PC-3 (cell line): ENCODE data around the gene TWF2. TPM values are rescaled to one million over a fixed set of nuclear protein-coding genes. Genes with fewer than 3 reads are reported as not detected.

Experiments used
- ATAC-seq: fragments of 200-7000 bp; cut with Tn5 transposase; 2 replicates; pipeline ENCODE4 v1.9.1; 2020; ENCODE audit warnings: mild to moderate bottlenecking, moderate library complexity
- BruUV-seq: library from RNA; stranded (reverse); fragments of 400-500 nt; replicated peaks from 2 replicates; lab custom pipeline; 2021; lab: Mats Ljungman, UMichigan
- CTCF ChIA-PET: fragments of 300-600 bp; sonication (Branson Sonifier 250); formaldehyde crosslinking; loops from one replicate; lab custom pipeline; 2022; ENCODE audit warnings: antibody characterized with exemption; lab: Charles Lee
- POLR2A ChIA-PET: fragments of 300-600 bp; sonication (Branson Sonifier 250); formaldehyde crosslinking; loops from one replicate; lab custom pipeline; 2022; ENCODE audit warnings: antibody characterized with exemption; ENCODE audit not compliant: unreplicated experiment; lab: Charles Lee
- DNase-seq: peaks from one replicate; pipeline ENCODE4 v3.0.0-alpha.2; 2015
- H2AFZ ChIP-seq: fragments of 300-600 bp; sonication (generic); 2 replicates; pipeline ENCODE4 v1.6.0; 2016; ENCODE audit warnings: antibody characterized with exemption, low read length
- H3F3A ChIP-seq: fragments of 300-600 bp; sonication (generic); one replicate; pipeline ENCODE4 v1.6.0; 2017; ENCODE audit warnings: antibody characterized with exemption, low read length, control low read depth, mild to moderate bottlenecking; ENCODE audit not compliant: unreplicated experiment
- H3K27ac ChIP-seq: fragments of 300-600 bp; sonication (generic); 2 replicates; pipeline ENCODE4 v1.5.1; 2016; ENCODE audit warnings: mild to moderate bottlenecking, low read length
- H3K27me3 ChIP-seq: fragments of 300-600 bp; sonication (generic); 2 replicates; pipeline ENCODE4 v1.6.1; 2016; ENCODE audit warnings: low read length, mixed read lengths
- H3K36me3 ChIP-seq: fragments of 300-600 bp; sonication (generic); 2 replicates; pipeline ENCODE4 v1.6.1; 2016; ENCODE audit warnings: low read depth, mixed run types, low read length, mixed read lengths
- H3K4me1 ChIP-seq: fragments of 300-600 bp; sonication (generic); 2 replicates; pipeline ENCODE4 v1.5.1; 2016; ENCODE audit warnings: low read length; ENCODE audit not compliant: insufficient read depth
- H3K4me2 ChIP-seq: fragments of 300-600 bp; sonication (generic); 2 replicates; pipeline ENCODE4 v1.6.0; 2016; ENCODE audit warnings: low read length
- H3K4me3 ChIP-seq: fragments of 300-600 bp; sonication (generic); 2 replicates; pipeline ENCODE4 v1.5.1; 2016; ENCODE audit warnings: mild to moderate bottlenecking, low read length, mixed read lengths
- H3K79me2 ChIP-seq: fragments of 300-600 bp; sonication (generic); 2 replicates; pipeline ENCODE4 v1.6.1; 2017; ENCODE audit warnings: low read length, mixed read lengths
- H3K9ac ChIP-seq: fragments of 300-600 bp; sonication (generic); 2 replicates; pipeline ENCODE4 v1.6.0; 2016; ENCODE audit warnings: mild to moderate bottlenecking, low read length
- H3K9me2 ChIP-seq: fragments of 300-600 bp; sonication (generic); replicated peaks from 2 replicates; pipeline ENCODE4 v1.6.1; 2016; ENCODE audit warnings: mixed run types, low read length, mixed read lengths
- H3K9me3 ChIP-seq: fragments of 300-600 bp; sonication (generic); 2 replicates; pipeline ENCODE4 v1.6.1; 2016; ENCODE audit warnings: low read length, mixed read lengths
- H4K20me1 ChIP-seq: fragments of 300-600 bp; sonication (generic); 2 replicates; pipeline ENCODE4 v1.6.1; 2016; ENCODE audit warnings: low read length, mixed read lengths
- CTCF ChIP-seq: fragments of 300-600 bp; sonication (generic); conservative IDR thresholded peaks from 2 replicates; pipeline ENCODE4 v1.5.1; 2017; ENCODE audit warnings: antibody characterized with exemption, low read depth, mild to moderate bottlenecking, low read length
- EZH2 ChIP-seq: fragments of 300-600 bp; sonication (generic); IDR thresholded peaks from one replicate; pipeline ENCODE4 v1.6.1; 2017; ENCODE audit warnings: antibody characterized with exemption, mild to moderate bottlenecking, low read length; ENCODE audit not compliant: unreplicated experiment
- EZH2phosphoT487 ChIP-seq: fragments of 300-600 bp; sonication (generic); IDR thresholded peaks from 2 replicates; pipeline ENCODE4 v1.6.1; 2018; ENCODE audit warnings: mild to moderate bottlenecking, antibody characterized with exemption, low read length, borderline replicate concordance
- intact Hi-C: fragments of 100-400 bp; cut with micrococcal nuclease; formaldehyde crosslinking; loops from 2 replicates; pipeline ENCODE4 v1.9.0; 2023
- total RNA-seq: library from RNA; depleted of rRNA; stranded (reverse); fragments of >200 nt; gene quantifications from 2 replicates; pipeline ENCODE4 v1.2.3, GENCODE V29; 2014

Gene TWF2
- total RNA-seq, 1 experiment from 2014 or later: 147 TPM

GRCh38 chr3:52213901-52214300, 25.1 kb downstream of the TWF2 start:
- peaks cover 64% of the 10 kb centered on the region for H3K36me3 ChIP-seq
- ChIA-PET CTCF (no interaction called here), POLR2A (interaction anchor here (0.5 kb wide), 1 partner anchor 13 kb away, joined by 4 read pairs; no protein-coding TSS in a partner anchor)
- H4K20me1 ChIP-seq: no peaks in the 10 kb centered on the region
- BruUV-seq: no TSS peak
- TF ChIP-seq EZH2: no peak
- no peak for TF ChIP-seq EZH2phosphoT487
- no peak for TF ChIP-seq CTCF
- peaks cover 11% of the 10 kb centered on the region for H3F3A ChIP-seq
- no peak overlapping the region for H3K4me2 ChIP-seq
- no peaks in the 10 kb centered on the region for H3K9me3 ChIP-seq
- intact Hi-C loops: loop anchor here (10.0 kb wide), 1 partner anchor 159 kb away; the partner anchor contains the start of gene DUSP7
- no peaks in the 10 kb centered on the region for H3K9me2 ChIP-seq
- no peaks in the 10 kb centered on the region for H3K27me3 ChIP-seq
- no peak for ATAC-seq
- DNase-seq: no peak
- no peak overlapping the region for H3K27ac ChIP-seq
- no peak overlapping the region for H3K4me3 ChIP-seq
- H3K4me1 ChIP-seq: peaks cover 50% of the 10 kb centered on the region
- 0 out of 2 replicates have a peak, but pooled peaks cover 9% of the 10 kb centered on the region for H3K79me2 ChIP-seq
- H3K9ac ChIP-seq: no peak overlapping the region
- no peak overlapping the region for H2AFZ ChIP-seq

GRCh38 chr3:52213005-52213404, 26.0 kb downstream of the TWF2 start:
- H3K9ac ChIP-seq: no peak overlapping the region
- H3K4me3 ChIP-seq: no peak overlapping the region
- H3K36me3 ChIP-seq: peaks cover 73% of the 10 kb centered on the region
- H3K9me2 ChIP-seq: no peaks in the 10 kb centered on the region
- H3K79me2 ChIP-seq: 0 out of 2 replicates have a peak, but pooled peaks cover 9% of the 10 kb centered on the region
- ChIA-PET CTCF (no interaction called here), POLR2A (no interaction called here)
- H3K9me3 ChIP-seq: no peaks in the 10 kb centered on the region
- no peak for DNase-seq
- no peaks in the 10 kb centered on the region for H3K27me3 ChIP-seq
- H3K4me1 ChIP-seq: peaks cover 41% of the 10 kb centered on the region
- intact Hi-C loops: loop anchor here (10.0 kb wide), 1 partner anchor 158 kb away; the partner anchor contains the start of gene DUSP7
- BruUV-seq: no TSS peak
- H3K27ac ChIP-seq: no peak overlapping the region
- no peak for ATAC-seq
- TF ChIP-seq EZH2: no peak
- no peak for TF ChIP-seq EZH2phosphoT487
- TF ChIP-seq CTCF: no peak
- no peak overlapping the region for H3K4me2 ChIP-seq
- no peaks in the 10 kb centered on the region for H4K20me1 ChIP-seq
- H2AFZ ChIP-seq: no peak overlapping the region
- peaks cover 10% of the 10 kb centered on the region for H3F3A ChIP-seq

GRCh38 chr3:52211268-52211891, 27.6 kb downstream of the TWF2 start:
- no peaks in the 10 kb centered on the region for H4K20me1 ChIP-seq
- H3K36me3 ChIP-seq: peaks cover 85% of the 10 kb centered on the region
- H3K9me2 ChIP-seq: no peaks in the 10 kb centered on the region
- no TSS peak for BruUV-seq
- no peak for DNase-seq
- no peak overlapping the region for H3K9ac ChIP-seq
- H3K79me2 ChIP-seq: 0 out of 2 replicates have a peak, but pooled peaks cover 13% of the 10 kb centered on the region
- peak overlapping the region; percentile 30 for H3K4me2 ChIP-seq
- ATAC-seq: no peak
- H3K27me3 ChIP-seq: no peaks in the 10 kb centered on the region
- no peaks in the 10 kb centered on the region for H3K9me3 ChIP-seq
- no peak overlapping the region for H3K4me3 ChIP-seq
- H3K27ac ChIP-seq: peak overlapping the region; percentile 40
- TF ChIP-seq EZH2phosphoT487 (no peak), EZH2 (no peak), CTCF (no peak)
- ChIA-PET CTCF (no interaction called here), POLR2A (interaction anchor here (0.5 kb wide), 1 partner anchor 76 kb away, joined by 5 read pairs; the partner anchor contains the start of gene GLYCTK)
- H3K4me1 ChIP-seq: peaks cover 28% of the 10 kb centered on the region
- intact Hi-C loops: loop anchor here (10.0 kb wide), 1 partner anchor 157 kb away; the partner anchor contains the start of gene DUSP7
- H2AFZ ChIP-seq: no peak overlapping the region
- peaks cover 5% of the 10 kb centered on the region for H3F3A ChIP-seq
